K562 (cell line): Measurements from ENCODE around the gene PSMB7.

ENCODE experiments used
- CHCHD3 ChIP-seq: fragments of 250-450 bp; sonication (Bioruptor Pico); IDR thresholded peaks from 2 replicates; pipeline ENCODE4 v2.1.2; 2022; ENCODE audit warnings: mild to moderate bottlenecking
- CREBBP ChIP-seq: IDR thresholded peaks from one replicate; pipeline ENCODE4 v1.6.1; 2012; ENCODE audit warnings: low read depth, mild to moderate bottlenecking, control low read depth, inconsistent platforms, low read length
- EP300 ChIP-seq: IDR thresholded peaks from 2 replicates; pipeline ENCODE4 v1.6.1; 2012; ENCODE audit warnings: low read length, improper control_type of control experiment
- FOXK1 ChIP-seq: sonication (generic); formaldehyde crosslinking; IDR thresholded peaks from 2 replicates; pipeline ENCODE4 v1.8.0; 2022; ENCODE audit warnings: missing genetic modification reagents, mild to moderate bottlenecking, borderline replicate concordance
- GABPA ChIP-seq: fragments of 200-800 bp; sonication (Bioruptor generic); conservative IDR thresholded peaks from 2 replicates; pipeline ENCODE4 v1.6.1; 2016; ENCODE audit warnings: low read depth, missing genetic modification characterization, missing compliant biosample characterization
- HMBOX1 ChIP-seq: sonication (generic); IDR thresholded peaks from 2 replicates; pipeline ENCODE4 v1.6.1; 2016
- NFIX ChIP-seq: fragments of 250-450 bp; sonication (Bioruptor Pico); IDR thresholded peaks from 2 replicates; pipeline ENCODE4 v1.4.0; 2020; ENCODE audit warnings: low read depth, mild to moderate bottlenecking, moderate library complexity
- RAD21 ChIP-seq, 2 experiments: fragments of 250-450 bp in 1 of 2; fragments of 450-650 bp in 1 of 2; sonication (Bioruptor Pico) in 1 of 2; formaldehyde crosslinking in 1 of 2; IDR thresholded peaks in 1 of 2; conservative IDR thresholded peaks in 1 of 2; 2 replicates each; pipeline versions ENCODE4 v1.4.0 to v1.8.0; 2020 to 2022; ENCODE audit warnings: mild to moderate bottlenecking in 2 of 2, moderate library complexity in 1 of 2
- TEAD4 ChIP-seq, 2 experiments: sonication (generic) in 1 of 2; formaldehyde crosslinking in 1 of 2; IDR thresholded peaks; 2 replicates each; pipeline versions ENCODE4 v1.6.1 to v1.8.0; 2012 to 2022; ENCODE audit warnings: borderline replicate concordance in 1 of 2, inconsistent platforms in 1 of 2, low read length in 1 of 2, mild to moderate bottlenecking in 1 of 2, missing genetic modification reagents in 1 of 2
- TRIM24 ChIP-seq, 2 experiments: fragments of 450-650 bp; IDR thresholded peaks; 2 replicates each; pipeline ENCODE4 v1.6.1; 2016

- no peak for TF ChIP-seq GABPA
- TF ChIP-seq CREBBP, result no peak
- no peak for TF ChIP-seq FOXK1 (CRISPR knock-in tag)
- no peak; the same call in 1 of the 2 replicates for TF ChIP-seq TEAD4 (IDR thresholded peaks at IDR 0.05; ENCODE audit: low read length)
- no peak for TF ChIP-seq TEAD4 (CRISPR knock-in tag; IDR thresholded peaks at IDR 0.05; ENCODE audit: borderline replicate concordance)
- no peak for TF ChIP-seq TRIM24 (IDR thresholded peaks at IDR 0.05)
- no peak for TF ChIP-seq HMBOX1
- no peak for TF ChIP-seq CHCHD3 (CRISPR knock-in tag)
- TF ChIP-seq NFIX, result no peak
- TF ChIP-seq RAD21 (CRISPR knock-in tag; conservative IDR thresholded peaks at IDR 0.05 in 1 of 2, IDR thresholded peaks at IDR 0.05 in 1 of 2), result peak; percentile 15 to 42
- TF ChIP-seq EP300, result no peak; the same call in 1 of the 2 replicates
Measured at GRCh38 chr9:124392871-124393460, 22.3 kb downstream of the PSMB7 start.
